ENCODE data around the gene PIR.

DNA sequence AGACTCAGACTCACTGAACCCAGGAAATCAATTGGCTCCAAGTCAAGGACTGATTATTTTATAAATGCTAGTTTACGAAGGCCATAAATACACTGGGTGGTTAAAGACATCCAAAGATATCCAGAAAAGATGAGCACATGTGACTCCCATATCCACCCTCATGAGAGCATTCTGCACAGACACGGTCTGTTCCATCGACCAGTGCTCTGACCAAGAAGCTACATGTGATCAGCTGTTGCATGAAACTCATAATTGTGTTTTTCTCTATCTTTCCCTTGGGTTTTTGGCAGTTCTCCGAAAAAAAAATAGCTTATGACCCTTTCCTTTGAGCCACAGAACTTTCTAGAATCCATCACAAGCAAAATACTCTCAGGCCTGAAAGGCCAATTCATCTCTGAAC is 2.7 kb upstream of the PIR start:
- TF ChIP-seq JUND (IDR thresholded peaks at IDR 0.05) = no peak
- TF ChIP-seq POLR2A (IDR thresholded peaks at IDR 0.05; ENCODE audit: borderline replicate concordance, extremely low read depth, insufficient read depth, insufficient read length) = no peak
- TF ChIP-seq, protein P1, sequence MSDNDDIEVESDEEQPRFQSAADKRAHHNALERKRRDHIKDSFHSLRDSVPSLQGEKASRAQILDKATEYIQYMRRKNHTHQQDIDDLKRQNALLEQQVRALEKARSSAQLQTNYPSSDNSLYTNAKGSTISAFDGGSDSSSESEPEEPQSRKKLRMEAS (IDR thresholded peaks at IDR 0.05) = no peak
- TF ChIP-seq YY1 (IDR thresholded peaks at IDR 0.05; ENCODE audit: extremely low read depth, insufficient replicate concordance, low read depth, low read length) = no peak
- TF ChIP-seq RAD21 (IDR thresholded peaks at IDR 0.05; ENCODE audit: low read depth) = no peak
- TF ChIP-seq POLR2AphosphoS5 (IDR thresholded peaks at IDR 0.05; ENCODE audit: low read depth, low read length) = no peak
- TF ChIP-seq, protein P2, sequence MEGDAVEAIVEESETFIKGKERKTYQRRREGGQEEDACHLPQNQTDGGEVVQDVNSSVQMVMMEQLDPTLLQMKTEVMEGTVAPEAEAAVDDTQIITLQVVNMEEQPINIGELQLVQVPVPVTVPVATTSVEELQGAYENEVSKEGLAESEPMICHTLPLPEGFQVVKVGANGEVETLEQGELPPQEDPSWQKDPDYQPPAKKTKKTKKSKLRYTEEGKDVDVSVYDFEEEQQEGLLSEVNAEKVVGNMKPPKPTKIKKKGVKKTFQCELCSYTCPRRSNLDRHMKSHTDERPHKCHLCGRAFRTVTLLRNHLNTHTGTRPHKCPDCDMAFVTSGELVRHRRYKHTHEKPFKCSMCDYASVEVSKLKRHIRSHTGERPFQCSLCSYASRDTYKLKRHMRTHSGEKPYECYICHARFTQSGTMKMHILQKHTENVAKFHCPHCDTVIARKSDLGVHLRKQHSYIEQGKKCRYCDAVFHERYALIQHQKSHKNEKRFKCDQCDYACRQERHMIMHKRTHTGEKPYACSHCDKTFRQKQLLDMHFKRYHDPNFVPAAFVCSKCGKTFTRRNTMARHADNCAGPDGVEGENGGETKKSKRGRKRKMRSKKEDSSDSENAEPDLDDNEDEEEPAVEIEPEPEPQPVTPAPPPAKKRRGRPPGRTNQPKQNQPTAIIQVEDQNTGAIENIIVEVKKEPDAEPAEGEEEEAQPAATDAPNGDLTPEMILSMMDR (IDR thresholded peaks at IDR 0.05 in 2 of 3, conservative IDR thresholded peaks at IDR 0.05 in 1 of 3; ENCODE audit: borderline replicate concordance in 1 of 3, insufficient read depth in 1 of 3, low read depth in 2 of 3, low read length in 2 of 3) = no peak
- no peak for TF ChIP-seq ZNF274 (IDR thresholded peaks at IDR 0.05; ENCODE audit: low read depth, low read length)

All from HCT116 (cell line).